ENCODE measurements around the gene IRF4.
"Not testable (repeated sequence)": the region's sequence is repeated elsewhere in the genome, so short reads cannot be mapped to it uniquely, and the experiment has no call there.

IRF4 gene

GRCh38 chr6:366389-367297 is 24.9 kb upstream of the IRF4 start:
- DNase-seq (ENCODE audit: low read depth): no peak
- no peak for TF ChIP-seq CTCF (IDR thresholded peaks at IDR 0.05; ENCODE audit: control insufficient read depth, insufficient read depth, low read depth, low read length, missing control alignments)
- H3K4me3 ChIP-seq (ENCODE audit: control insufficient read depth, low read depth, low read length): no peak overlapping the region

DNA sequence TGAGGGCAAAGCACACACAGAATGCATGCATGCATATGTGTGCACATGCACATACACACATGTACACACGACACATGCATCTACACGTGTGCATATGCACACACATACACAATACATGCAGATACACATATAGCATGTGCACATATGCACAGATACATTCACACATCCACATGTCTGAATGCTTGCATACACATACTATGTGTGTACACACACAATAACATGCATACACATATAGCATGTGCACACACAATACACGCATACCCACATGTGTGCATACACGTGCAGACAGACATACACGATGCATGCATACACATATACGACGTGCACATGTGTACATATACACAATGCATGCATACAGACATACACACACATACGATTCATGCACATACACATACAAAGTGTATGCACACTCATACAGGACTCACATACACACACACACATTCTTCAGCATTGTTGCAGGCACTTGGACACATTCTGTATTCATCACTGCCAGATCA is 24.2 kb upstream of the IRF4 start:
- TF ChIP-seq CTCF (IDR thresholded peaks at IDR 0.05; ENCODE audit: control insufficient read depth, insufficient read depth, low read depth, low read length, missing control alignments): no peak
- no peak overlapping the region for H3K4me3 ChIP-seq (ENCODE audit: control insufficient read depth, low read depth, low read length)
- DNase-seq (ENCODE audit: low read depth): no peak

GRCh38 chr6:367891-368630 is 23.5 kb upstream of the IRF4 start:
- no peak for DNase-seq (ENCODE audit: low read depth)
- no peak for TF ChIP-seq CTCF (IDR thresholded peaks at IDR 0.05; ENCODE audit: control insufficient read depth, insufficient read depth, low read depth, low read length, missing control alignments)
- H3K4me3 ChIP-seq (ENCODE audit: control insufficient read depth, low read depth, low read length): no peak overlapping the region

DNA sequence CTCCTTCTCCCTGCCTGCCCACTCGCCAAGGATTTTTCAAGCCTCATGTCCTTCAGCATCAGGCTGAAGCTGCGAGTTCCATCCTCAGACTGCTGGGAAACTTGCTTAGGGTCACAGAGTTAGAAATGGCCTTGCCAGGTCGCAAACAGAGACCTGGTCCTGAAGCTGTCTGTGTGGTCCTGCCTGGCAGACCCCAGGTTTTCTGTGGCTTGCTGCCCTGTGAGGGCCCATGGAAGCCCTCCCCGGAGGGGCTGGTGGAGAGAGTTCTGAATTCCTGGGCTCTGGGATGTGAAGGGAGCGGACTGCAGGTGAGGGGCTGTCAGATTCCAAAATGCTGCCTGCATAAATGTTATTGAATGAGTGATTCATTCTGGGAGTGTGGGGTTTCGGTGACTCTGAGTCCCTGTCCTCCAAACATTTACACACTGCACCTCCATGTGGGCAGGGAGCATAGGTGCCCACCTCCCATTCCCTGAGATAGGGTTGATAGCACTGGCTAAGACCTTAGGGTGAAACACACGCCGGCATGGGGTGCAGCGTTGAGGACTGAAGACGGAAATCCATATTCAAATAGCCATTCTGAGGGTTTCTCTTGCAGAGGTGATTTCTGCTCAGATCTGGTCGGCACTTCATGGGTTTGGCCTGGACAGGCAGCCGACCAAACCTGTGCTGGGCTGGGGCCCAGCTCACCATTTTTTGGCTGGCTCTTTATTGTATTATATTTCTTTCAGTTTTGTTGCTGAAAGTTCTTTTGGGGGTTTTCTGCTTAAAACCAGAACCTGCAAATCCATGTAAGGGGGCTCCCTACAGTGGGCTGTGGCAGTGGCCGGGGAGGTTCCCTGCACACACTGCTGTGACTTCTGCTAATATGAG is 21.8 kb upstream of the IRF4 start:
- DNase-seq (ENCODE audit: low read depth): no peak
- TF ChIP-seq CTCF (IDR thresholded peaks at IDR 0.05; ENCODE audit: control insufficient read depth, insufficient read depth, low read depth, low read length, missing control alignments): no peak
- no peak overlapping the region for H3K4me3 ChIP-seq (ENCODE audit: control insufficient read depth, low read depth, low read length)

GRCh38 chr6:370555-370954 is 21.0 kb upstream of the IRF4 start:
- H3K4me3 ChIP-seq (ENCODE audit: control insufficient read depth, low read depth, low read length): no peak overlapping the region
- no peak for DNase-seq (ENCODE audit: low read depth)

DNA sequence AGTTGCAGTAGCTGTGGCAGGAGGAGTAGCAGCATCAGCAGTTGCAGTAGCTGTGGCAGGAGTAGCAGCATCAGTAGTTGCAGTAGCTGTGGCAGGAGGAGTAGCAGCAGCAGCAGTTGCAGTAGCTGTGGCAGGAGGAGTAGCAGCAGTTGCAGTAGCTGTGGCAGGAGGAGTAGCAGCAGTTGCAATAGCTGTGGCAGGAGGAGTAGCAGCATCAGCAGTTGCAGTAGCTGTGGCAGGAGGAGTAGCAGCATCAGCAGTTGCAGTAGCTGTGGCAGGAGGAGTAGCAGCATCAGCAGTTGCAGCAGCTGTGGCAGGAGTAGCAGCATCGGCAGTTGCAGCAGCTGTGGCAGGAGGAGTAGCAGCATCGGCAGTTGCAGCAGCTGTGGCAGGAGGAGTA is 19.7 kb upstream of the IRF4 start:
- not testable (repeated sequence) for H3K4me3 ChIP-seq (ENCODE audit: control insufficient read depth, low read depth, low read length); DNase-seq (ENCODE audit: low read depth)

More at GRCh38 chr6:370555-370954, 21.0 kb upstream of the IRF4 start:
- TF ChIP-seq CTCF (IDR thresholded peaks at IDR 0.05; ENCODE audit: control insufficient read depth, insufficient read depth, low read depth, low read length, missing control alignments): no peak

All from AG09309 (cell line).